ENCODE measurements around the gene MUC20.
"Not testable (repeated sequence)": the region's sequence is repeated elsewhere in the genome, so short reads cannot be mapped to it uniquely, and the experiment has no call there.

MUC20 gene, protein sequence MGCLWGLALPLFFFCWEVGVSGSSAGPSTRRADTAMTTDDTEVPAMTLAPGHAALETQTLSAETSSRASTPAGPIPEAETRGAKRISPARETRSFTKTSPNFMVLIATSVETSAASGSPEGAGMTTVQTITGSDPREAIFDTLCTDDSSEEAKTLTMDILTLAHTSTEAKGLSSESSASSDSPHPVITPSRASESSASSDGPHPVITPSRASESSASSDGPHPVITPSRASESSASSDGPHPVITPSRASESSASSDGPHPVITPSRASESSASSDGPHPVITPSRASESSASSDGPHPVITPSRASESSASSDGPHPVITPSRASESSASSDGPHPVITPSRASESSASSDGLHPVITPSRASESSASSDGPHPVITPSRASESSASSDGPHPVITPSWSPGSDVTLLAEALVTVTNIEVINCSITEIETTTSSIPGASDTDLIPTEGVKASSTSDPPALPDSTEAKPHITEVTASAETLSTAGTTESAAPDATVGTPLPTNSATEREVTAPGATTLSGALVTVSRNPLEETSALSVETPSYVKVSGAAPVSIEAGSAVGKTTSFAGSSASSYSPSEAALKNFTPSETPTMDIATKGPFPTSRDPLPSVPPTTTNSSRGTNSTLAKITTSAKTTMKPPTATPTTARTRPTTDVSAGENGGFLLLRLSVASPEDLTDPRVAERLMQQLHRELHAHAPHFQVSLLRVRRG

GRCh38 chr3:195720831-195721506, at the start of gene MUC20:
Gene MUC20 (plus strand): TSS chr3:195720978. CDS start chr3:195721008, 30 bp downstream.
- not testable (repeated sequence) for FAIRE-seq

GRCh38 chr3:195671283-195671682, 49.5 kb upstream of the MUC20 start:
- FAIRE-seq = not testable (repeated sequence)

DNA sequence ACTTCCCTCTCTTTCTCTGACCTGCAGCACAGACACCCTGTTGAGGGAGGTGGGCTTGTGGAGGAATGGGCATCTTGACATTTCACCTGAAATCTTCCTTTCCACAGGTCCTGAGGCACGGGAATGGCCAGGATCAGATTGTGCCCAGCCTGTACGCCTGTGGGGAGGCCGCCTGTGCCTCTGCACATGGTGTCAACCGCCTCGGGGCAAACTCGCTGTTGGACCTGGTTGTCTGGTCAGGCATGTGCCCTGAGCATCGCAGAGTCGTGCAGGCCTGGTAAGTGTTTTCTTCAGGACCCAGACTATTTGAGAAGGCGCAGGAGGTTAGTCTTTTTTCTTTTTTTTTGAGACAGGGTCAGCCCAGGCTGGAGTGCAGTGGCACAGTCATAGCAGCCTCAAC, 47.1 kb upstream of the MUC20 start:
- FAIRE-seq = not testable (repeated sequence)

- not testable (repeated sequence) for FAIRE-seq
Observed at GRCh38 chr3:195678391-195679015, 42.3 kb upstream of the MUC20 start.

DNA sequence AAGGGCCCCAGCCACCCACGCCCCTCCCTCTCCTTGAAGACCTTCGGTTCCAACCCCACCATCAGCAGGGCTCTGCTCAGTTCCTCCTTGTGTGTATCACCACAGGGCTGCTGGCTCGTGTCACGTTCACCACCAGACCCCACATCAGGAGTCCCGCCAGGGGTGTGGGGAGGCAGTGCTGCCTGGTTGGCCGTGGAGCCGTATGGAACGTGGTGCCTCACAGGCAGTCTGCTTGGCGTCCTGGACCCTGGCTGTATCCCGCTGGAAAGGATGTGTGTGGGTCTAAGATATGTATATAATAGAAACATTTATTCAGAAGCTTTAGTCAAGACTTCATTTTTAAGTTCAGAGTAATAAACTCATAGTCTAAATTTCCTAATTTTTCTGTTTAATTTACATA, 40.1 kb upstream of the MUC20 start:
- FAIRE-seq = not testable (repeated sequence)

DNA sequence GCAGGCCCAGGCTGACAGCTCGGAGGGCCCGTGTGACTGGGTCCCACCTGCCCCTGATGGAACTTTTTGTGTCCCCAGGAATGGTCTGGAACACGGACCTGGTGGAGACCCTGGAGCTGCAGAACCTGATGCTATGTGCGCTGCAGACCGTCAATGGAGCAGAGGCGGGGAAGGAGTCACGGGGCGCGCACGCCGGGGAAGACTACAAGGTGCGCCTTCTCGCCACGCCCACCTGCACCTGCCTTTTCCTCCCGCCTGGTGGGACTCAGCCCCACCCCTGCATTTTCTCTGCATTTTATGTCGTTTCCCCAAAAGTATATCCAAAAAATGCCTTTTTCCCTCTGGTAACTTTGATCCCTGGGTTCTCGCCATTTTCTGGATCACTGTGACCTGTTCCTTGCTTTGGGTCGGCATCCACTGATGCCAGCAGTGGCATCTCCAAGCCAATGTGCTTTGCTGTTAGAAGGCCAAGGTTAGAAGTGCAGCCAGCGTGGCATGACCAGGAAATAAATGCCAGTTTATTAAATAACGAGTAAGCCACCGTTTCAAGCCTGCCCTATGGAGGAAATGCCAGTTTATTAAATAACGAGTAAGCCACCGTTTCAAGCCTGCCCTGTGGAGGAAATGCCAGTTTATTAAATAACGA, 39.2 kb upstream of the MUC20 start:
- not testable (repeated sequence) for FAIRE-seq

- FAIRE-seq = not testable (repeated sequence)
Observed at GRCh38 chr3:195682104-195682742, 38.6 kb upstream of the MUC20 start.

- not testable (repeated sequence) for FAIRE-seq
Observed at GRCh38 chr3:195683722-195684526, 36.9 kb upstream of the MUC20 start.

DNA sequence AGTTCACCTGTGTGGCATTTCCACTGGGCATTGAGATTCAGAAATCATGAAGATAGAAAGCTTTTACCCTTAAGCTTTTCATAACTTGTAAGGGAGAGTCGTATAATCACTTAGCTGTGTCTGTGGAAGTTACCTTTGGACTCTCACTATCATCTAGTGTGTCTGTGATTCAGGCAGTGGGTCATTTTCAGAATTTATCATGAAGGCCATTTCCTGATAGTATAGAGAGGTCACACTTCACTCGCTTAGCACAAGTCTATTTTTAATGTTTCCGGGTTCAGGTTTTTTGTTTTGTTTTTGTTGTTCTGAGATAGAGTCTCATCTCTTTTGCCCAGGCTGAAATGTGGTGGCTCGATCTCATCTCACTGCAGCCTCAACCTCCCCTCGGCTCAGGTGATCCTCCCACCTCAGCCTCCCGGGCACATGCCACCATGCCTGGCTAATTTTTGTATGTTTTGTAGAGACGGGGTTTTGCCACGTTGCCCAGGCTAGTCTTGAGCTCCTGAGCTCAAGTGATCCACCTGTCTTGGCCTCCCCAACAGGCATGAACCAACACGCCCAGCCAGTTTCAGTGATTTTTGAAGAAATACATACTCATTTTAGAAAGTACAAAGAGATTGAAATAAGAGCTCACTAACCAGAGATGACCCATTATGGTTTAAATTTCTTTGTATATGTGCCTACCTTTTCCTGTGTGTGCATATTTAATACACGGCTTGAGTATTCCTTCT, 36.1 kb upstream of the MUC20 start:
- FAIRE-seq = not testable (repeated sequence)

DNA sequence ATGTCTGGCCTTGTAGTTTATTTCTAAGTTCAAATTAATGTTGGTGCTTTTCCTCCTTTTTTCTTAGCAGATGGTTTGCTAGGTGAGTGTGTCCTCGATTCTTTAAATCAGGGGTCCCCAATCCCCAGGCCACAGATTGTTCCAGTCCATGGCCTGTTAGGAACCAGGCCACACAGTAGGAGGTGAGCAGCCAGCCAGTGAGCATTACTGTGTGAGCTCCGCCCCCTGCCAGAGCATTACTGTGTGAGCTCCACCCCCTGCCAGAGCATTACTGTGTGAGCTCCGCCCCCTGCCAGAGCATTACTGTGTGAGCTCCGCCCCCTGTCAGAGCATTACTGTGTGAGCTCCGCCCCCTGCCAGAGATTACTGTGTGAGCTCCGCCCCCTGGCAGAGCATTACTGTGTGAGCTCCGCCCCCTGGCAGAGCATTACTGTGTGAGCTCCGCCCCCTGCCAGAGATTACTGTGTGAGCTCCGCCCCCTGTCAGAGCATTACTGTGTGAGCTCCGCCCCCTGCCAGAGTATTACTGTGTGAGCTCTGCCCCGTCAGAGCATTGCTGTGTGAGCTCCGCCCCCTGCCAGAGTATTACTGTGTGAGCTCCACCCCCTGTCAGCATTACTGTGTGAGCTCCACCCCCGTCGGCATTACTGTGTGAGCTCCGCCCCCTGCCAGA, 34.1 kb upstream of the MUC20 start:
- not testable (repeated sequence) for FAIRE-seq

GRCh38 chr3:195687209-195687760, 33.5 kb upstream of the MUC20 start:
- not testable (repeated sequence) for FAIRE-seq

DNA sequence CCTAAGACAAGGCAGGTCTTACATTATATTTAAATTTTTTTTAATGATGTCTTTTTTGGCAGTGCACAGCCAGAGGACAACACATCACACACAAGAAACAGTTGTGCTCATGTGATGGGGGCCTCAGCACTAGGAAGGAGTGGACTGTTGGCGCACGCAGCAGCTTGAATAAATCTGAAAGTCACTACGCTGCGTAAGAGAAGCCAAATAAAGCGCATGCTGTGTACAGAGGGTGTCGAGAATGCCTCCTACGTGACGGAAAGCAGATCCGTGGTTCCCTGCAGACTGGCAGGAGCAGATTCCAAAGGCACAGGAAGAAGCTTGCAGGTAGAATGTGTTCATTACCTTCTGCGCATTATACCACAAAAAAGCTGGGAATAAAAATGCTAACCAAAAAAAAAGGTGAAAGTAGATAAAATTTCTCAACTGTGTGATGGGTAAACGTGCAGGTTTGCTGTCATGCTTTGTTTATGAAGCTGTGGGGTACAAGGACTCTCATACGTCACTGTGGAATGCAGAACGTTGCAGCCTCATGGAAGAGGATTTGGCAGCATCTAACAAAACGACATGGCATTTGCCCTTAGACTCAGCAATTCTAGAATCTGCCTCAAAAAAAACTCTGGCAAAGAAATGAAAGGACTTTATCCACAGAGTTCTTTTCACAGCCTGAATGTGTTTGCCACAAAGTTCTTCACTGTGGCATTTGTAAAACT, 32.2 kb upstream of the MUC20 start:
- FAIRE-seq = not testable (repeated sequence)

- not testable (repeated sequence) for FAIRE-seq
Observed at GRCh38 chr3:195689184-195690070, 31.4 kb upstream of the MUC20 start.

DNA sequence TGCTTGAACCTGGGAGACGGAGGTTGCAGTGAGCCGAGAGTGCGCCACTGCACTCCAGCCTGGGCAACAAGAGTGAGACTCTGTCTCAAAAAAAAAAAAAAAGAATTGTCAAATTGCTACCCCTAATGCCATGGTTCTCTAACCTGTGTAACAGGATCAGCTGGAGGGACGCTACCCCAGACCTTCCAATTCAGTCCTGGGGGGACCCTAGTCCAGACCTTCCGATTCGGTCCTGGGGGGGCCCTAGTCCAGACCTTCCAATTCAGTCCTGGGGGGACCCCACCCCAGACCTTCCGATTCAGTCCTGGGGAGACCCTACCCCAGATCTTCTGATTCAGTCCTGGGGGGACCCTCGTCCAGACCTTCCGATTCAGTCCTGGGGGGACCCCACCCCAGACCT, 29.8 kb upstream of the MUC20 start:
- no peak for FAIRE-seq

DNA sequence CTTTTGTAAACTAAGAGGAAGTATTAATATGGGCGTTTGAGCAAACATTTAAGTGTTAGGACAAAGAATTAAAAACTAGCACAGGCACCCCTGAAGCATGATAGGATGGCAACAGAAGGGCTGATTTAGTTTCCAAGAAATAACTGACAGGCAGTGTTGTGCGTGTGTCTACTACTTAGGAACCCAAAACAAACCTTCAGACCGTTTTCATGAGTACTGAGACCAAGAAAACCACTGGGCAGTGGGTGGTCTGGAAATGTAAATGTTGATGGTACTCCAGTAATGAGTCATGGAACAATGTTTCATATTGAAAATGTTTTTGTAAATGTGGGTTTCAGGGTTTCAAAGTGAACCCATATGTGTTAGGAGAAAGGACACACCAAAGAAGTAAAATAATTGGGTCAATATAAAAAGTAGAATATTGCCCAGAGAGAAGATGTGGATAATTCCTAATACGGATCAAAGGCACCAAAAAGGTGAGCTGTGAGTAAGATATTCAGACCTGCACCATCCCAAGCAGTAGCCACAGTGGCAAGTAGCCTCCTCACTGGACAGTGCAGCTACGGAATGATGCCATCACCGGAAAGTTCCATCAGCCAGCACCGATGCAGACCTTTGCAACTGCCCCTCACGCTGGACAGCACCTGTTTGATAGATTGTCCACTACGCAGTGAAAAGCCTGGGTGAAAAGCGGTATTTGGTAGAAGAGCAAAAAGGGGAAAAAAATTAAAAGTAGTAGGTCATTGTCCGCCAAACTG, 29.0 kb upstream of the MUC20 start:
- FAIRE-seq = not testable (repeated sequence)

- FAIRE-seq = no peak
Observed at GRCh38 chr3:195692354-195692685, 28.5 kb upstream of the MUC20 start.
